HS-5 (cell line): Measurements from ENCODE around the gene KLK11.

Experiments
- DNase-seq: peaks from one replicate; pipeline ENCODE4 v3.0.0-alpha.2; 2012; ENCODE audit warnings: low read depth

Gene KLK11, protein sequence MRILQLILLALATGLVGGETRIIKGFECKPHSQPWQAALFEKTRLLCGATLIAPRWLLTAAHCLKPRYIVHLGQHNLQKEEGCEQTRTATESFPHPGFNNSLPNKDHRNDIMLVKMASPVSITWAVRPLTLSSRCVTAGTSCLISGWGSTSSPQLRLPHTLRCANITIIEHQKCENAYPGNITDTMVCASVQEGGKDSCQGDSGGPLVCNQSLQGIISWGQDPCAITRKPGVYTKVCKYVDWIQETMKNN

DNA sequence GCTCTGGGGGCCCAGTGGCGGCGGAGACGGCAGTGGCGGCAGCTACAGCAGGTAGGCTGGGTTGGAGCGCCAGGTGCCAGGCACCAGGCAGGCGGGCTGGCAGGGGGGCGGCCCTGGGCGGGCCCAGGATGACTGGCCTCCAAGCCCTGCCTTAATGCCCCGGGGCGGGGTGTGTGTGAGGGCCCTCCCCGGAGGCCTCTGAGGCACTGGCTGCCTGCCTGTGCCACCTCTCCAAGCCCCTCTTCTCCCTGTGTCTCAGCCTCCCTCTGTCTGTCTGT, at the start of gene KLK11:
KLK11 (minus strand) TSS at position 63 of the 278 bp plus-strand sequence. CDS start 985 bp downstream, outside the sequence.
- DNase-seq: no peak

DNA sequence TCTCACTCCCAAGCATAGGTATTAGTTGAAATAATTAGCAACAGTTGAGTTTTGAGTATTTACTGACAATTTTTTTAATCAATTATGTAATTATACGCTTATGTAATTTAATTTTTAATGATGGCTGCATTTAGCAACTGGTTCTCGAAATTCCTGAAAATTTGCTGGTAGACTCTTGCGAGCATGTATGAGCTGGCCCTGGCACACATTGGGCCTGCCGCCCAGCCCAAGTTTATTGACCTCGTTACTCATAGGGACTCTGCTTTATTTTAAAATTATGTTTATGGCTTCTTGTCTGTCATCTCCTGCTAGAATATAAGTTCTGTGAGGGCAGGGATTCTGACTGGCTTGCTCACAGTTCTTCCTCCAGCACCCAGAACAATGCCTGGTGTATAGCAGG, 49.6 kb upstream of the KLK11 start:
- no peak for DNase-seq

DNA sequence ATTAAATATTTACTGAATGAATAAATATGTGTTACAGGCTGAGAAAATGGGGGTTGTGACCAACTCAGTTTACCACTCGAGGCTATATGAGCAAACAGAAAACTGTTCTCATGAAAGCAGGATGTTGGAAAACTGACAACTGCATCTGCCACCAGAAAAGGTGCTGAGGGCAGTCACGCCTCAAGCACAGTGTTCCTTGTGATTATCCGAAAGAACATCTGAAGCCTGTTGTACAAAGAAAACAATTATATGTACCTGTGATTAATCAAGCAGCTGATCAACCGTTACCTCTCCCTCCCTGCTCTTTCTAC, 44.6 kb upstream of the KLK11 start:
- no peak for DNase-seq

DNA sequence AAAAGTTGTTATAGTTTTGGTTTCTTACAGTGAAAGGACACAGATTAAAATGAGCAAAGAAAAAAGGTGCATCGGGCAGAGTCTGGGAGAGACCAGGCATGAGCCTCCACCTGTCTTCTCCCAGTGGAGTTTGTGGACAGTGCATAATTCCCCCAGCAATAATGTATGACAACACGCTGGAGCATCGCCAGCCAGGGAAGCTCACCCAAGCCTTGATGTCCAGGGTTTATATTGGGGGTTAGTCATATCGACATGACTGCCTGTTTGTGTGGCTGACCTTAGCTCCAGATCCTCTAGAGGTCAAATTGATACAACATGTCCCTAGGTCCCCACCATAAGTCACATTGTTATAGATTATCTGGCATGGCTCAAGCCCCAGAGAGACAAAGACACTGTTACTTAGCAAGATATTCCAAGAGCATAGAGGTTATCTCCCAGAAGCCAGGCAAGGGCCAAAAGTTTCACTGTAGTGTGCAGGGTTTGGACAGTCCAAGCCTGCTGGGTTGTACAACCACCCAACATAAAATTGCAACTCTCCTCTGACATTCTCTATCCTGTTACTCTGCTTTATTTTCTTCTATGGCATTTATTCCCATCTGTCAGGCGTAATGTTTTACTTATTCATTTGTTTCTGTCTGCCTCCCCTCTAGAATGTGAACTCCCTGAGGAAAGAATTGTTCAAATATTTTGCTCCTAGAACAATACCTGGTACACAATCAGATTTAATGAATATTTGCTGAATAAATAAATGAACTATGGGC, 44.1 kb upstream of the KLK11 start:
- DNase-seq: no peak

DNA sequence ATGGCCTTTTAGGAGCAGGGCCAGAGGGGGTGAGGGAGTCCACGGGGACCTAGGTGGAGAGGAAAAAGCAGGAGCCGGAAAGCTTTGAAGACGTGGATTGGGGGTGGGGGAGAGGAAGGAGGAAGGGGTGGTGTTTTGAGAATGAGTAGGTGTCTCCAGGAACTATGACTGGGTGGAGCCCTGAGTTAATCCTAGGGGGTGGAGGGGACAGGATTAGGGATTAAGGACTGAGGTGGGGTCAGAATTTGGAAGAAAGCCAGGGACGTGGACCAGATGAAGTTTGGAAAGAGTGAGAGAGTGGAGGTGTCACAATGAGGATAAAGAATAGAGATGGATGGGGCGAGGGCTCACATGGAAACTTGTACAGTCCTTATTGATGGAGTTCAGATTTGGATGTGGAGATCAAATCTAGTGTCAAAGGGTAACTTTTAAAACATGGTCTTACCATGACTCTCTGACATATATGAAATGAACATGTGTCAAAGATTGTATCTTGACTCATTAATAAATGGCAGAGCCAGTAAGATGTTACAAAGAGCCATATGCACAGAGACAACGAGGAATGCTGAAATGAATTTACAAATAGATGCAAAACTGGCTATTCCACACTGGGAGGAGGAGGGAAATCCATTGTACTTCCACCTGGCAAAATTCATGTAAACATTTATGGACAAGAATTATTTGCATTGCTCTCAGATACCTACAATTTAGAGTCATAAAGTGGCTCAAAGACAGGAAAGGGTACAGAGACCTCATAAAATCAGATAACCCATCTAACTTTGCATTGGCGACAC, 40.2 kb upstream of the KLK11 start:
- no peak for DNase-seq

DNA sequence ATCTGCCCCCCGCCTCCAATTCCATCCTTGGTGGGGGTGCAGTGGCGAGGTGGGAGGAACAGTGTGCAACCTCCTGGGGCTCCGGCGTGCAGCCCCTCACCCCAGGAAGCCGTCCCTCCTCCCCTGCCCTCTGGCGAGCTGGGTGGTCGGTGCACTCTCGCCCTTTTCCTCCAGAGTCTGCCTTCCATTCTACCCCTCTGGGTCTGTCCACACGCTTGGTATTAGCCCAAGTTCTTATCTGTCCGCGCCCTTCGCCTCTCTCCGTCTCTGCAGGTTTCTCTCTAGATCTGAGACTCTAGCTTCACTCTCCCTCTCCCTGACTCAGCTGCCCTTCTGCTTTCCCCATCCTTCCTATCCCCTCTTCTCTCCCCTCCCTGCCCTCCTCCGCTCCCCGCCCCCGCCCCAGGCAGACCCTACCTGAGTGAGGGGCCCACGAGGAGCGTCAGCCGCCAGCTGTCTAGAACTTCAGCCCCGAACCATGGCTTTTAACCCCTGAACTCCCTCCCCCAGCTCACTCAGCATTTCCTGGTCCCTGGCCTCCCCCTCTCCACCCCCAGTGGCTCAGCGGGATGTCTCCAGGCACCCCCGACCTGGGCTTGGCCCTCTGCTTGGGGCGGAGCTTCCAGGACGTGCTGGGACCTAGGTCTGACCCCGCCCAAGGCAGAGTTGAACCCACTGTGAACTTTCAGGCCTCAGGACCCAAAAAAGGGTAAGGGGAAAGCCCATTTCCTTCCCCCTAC, 39.0 kb upstream of the KLK11 start:
- DNase-seq: no peak

DNA sequence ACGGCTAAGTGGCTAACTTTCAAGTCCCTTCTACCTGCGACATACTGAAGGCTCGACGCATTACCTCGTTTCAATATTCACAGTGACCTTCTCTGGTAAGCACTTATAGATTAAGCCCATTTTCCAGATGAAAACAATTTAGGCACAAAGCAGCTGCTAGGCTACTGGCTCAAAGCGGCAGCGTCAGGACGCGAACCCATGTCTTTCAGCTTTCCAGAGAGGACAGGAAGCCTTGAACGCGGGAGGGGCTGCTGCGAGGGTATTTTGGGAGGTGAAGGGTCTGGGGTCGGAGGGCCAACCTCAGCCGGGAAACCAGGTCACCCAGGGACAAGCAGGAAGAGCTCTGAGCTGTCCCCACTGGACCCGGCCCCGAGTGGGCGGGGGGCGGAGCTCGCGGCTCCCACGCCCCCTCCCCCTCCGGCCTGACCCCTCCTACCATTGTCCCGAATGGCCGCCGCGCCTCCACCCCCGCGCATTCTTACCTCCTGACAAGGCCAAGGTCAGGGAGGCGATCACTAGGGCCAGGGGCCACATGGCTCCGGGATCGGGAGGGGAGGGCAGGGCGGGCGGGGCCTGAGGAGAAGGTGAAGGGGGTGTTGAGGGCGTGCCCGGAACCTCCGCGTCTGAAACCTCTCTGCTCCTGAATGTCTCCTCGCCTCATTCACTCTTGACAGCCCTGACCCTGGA, 38.3 kb upstream of the KLK11 start, which contains the start of gene KLK13:
KLK13 (minus strand) TSS at position 559 of the 687 bp plus-strand sequence; CDS start at position 534, 25 bp downstream.
- no peak for DNase-seq

DNA sequence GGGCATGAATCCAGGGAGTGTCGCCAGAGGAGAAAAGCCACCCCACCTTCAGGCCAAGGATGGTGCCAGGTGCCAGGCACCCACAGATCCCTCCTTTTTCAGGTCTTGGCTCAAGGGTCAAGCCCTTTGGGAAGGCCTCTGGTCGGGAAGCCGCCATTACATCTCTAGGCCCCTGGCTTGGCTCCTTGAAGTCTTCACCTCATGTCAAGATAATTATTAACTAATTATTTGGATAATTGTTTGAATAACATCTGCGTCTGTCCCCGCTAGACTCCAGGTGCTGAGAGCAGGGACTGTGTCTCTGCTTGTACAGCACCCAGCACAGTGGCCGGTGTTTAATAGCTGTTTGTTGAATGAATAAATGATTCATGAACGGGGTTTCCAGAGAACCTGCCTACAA, 37.2 kb upstream of the KLK11 start:
- no peak for DNase-seq

DNA sequence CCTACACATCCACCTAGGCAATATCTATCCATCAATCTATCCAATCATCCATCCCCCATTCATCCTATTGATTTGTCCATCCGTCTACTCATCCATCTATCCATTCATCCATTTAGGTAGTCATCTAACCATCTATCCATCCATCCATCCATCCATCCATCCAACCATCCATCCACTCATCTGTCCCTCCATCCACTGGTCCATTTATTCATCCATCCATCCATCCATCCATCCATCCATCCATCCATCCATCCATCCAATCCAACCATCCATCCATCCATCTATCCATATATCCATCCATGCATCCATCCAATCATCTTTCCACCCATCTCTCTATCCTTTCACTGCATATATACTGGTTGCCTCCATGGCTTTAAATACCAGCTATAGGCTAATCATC, 34.6 kb upstream of the KLK11 start:
- no peak for DNase-seq

DNA sequence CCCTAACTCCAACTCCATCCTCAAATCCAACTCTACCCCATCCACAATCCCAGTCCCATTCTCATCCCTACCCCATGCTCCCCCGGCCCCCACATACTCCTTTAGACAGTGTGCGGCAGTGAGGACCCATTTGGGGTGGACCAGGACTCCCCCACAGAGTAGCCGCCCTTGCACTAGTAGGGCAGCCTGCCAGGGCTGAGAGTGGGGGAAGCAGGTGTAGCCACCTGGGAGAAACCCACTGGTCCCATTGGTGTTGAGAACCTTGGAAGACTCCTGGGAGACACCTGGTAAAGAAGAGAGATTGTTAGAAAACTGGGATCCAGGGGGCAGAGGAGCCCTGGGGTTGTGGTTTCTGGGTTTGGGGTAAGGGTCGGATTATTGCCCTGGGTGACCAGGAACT, 33.9 kb upstream of the KLK11 start:
- no peak for DNase-seq

DNA sequence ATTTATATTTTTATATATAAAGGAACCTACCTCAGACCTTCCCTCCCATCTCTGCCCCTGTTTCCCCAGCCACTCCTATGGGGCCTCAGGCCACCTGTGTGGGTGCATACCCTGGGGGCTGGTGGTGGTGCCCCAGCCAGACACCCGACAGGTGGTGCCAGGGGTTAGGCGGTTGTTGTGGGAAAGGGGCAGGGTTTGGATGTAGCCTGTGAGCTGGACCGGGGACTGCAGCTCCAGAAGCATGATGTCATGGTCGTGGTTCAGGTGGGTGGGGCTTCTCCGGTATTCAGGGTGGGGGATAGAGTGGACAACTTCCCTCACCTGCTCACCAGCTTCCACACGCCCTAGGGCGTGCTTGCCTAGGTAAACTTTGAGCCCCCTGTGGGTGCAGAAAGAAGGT, 33.3 kb upstream of the KLK11 start:
- no peak for DNase-seq

DNA sequence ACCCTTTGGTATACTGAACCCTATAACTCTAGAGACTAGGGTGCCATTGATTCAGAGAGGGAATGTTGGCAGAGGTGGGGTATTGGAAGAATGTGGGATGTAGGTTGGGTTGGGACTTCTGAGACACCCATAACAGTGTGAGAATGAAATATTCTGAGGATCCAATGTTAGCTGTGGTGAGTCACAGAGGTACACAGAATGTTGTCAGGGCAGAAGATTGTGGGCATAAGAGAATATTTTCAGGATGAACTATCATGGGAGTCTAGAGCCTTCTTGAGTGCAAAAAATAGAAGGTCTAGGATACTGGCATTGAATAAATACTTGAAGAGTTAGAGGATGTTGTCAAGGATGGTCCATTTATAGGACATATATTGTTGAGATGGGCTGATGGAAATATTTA, 29.4 kb upstream of the KLK11 start:
- no peak for DNase-seq

DNA sequence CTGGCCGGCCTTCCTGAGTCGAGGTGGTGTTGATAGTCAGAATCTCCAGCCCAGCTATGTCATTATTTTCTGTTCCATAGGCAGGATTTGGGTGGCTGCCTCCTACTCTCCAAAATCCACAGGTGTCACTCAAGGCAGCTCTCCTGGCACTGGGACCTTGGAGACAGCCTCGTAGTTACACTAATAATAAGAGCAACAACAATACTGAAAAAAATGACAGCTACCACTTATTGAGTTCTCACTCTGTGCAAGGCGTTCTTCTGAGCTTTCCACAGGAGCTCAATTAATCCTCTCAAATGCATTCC, 20.6 kb upstream of the KLK11 start:
- DNase-seq: no peak

DNA sequence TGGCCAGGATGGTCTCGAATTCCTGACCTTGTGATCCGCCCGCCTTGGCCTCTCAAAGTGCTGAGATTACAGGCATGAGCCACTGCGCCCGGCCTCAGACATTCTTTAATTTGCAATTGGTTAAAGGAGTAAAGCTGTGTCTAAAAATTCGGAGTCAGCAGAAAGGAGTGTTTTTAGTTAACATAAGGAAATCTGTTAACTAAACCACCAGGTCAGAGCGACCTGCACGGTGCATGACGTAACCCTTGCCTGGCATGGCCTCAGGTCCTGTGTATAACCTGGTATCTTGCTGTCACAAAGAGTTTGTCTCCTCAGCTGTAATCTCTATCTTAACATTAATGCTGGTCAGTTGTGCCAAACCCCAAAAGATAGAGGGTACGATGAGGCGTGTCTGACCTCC, 17.9 kb upstream of the KLK11 start:
- DNase-seq: no peak

DNA sequence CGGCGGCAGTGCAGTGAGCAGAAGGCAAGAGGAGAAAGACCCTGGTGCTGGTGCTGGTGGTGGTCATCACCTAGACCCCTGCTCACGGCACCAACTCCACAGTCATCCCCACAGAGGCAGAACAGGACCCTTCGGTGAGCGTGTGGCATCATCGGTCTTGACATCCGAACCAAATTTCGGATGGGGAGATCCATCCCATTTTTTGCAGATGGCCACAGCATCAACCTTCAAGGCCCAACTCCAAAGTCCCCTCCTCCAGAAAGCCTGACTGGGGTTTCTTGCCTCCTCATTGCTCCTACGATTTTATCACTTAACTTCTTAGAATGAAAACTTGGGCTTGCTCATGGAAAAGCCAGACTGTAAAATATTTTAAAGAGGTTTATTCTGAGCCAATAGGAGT, 17.1 kb upstream of the KLK11 start:
- no peak for DNase-seq

DNA sequence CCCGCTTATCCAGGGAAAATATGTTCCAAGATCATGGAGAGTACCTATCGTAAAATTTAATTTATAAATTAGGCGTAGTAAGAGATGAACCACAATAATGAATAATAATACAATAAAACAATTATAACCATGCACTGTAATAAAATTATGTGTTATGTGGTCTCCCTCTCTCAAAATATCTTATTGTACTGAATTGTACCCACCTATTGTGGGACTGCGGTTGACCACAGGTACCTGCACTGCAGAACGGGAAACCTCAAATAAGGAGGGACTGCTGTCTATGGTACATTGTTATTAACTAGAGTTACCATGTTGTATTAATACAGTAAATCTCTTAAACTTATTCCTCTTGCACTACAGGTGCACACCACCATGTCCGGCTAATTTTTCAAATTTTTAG, 13.7 kb upstream of the KLK11 start:
- no peak for DNase-seq

DNA sequence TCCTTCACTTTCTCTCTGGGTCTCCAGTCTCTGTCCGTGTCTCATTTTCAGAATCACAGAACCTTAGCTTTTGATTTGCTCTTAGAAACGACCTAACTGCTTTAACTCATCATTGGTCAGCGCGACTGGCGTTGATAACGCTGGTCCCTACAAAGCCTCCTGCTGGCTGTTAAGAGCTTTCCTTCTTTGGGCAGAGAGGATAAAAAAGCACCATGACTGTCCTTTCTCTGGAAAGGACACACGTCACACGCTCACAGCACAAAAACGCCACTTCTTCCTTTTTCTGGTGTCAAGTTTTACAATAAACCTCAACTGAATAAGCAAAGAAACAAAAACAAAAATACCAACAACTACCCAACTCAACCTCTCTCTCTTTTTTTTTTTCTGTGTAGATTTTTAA, 10.1 kb upstream of the KLK11 start:
- no peak for DNase-seq

DNA sequence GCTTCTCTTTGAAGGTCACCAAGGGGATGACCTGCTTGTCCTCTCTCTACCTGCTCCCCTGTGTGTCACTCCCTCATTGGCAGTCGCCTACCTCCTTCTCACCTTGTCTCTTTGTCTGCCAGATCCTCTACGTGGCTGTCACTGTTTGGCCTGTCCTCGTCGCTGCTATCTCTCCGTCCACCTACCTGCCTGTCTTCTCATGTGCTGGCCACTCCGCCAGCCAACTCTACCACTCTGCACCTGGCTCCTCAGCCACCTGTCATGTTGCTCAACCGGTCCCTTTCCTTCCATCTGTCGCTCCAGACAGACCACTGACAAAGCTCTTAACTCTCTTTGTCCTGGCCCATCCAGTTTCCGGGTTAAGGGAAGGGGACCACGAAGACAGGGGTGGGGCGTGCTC, 8.3 kb upstream of the KLK11 start, which contains the start of gene KLK12:
KLK12 (minus strand) TSS at position 299 of the 400 bp plus-strand sequence. CDS start 381 bp downstream, outside the sequence.
- DNase-seq: no peak

DNA sequence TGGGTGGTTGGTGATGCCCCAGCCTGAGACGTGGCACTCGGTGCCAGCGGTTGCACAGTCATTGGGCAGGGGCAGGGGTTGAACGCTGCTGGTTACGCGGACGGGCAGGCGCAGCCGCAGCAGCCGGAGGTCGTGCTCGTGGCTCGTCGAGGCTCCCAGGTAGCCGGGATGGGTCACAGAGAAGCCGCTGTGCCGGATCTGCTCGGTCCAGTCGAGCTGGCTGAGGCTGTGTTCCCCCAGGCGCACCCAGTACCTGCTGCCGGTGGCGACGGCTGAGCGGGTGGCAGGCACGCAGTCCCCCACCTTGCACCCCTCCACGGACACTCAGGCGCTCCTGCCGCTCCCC, 5.4 kb upstream of the KLK11 start:
- DNase-seq: no peak

DNA sequence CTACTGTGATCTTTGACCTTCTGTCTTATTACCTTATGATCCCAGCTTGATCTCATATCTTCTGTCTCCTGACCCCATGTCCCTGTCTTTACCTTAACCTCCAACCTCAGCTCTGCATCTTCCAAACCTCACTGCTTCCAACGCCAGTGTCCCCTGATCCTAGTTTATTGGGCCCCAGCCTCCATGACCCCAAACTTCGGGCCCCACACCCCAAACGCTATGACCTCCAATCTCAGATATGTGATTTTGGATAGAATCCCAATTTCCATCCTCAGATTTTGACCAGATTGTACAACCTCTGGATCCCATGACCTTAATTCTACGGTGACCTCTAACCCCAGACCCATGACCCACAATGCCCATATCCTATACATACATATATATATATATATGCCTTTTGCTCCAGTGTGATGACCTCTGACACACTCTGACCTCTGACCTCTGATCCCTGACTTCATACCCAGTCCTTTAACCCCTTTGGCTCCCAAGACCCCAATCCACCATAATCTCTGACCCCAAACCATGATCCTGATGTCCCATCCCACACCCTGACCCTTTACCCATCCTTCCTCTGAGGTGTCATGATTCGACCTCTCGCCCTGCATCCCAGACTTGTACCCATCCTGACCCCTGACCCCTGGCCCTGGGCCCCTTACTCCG, 4.9 kb upstream of the KLK11 start:
- DNase-seq: no peak

DNA sequence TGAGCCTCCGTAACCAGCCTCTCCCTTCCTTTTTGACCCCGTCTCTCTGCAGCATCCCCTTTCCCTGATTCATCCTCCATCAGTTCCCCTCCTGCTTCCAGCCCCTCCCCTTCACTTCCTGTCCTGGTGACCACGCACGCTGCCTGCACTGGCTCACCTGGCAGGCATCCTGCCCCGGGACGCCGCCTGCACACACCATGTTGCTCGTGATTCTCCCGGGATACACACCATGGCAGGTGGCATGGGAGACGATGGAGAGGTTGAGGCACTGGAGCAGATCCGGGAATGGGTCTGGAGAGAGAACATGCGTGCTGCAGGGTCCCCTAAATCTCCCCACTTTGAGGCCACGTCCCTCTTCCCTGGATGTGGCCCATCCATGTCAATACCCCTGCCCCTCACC, 4.2 kb upstream of the KLK11 start:
- DNase-seq: no peak

DNA sequence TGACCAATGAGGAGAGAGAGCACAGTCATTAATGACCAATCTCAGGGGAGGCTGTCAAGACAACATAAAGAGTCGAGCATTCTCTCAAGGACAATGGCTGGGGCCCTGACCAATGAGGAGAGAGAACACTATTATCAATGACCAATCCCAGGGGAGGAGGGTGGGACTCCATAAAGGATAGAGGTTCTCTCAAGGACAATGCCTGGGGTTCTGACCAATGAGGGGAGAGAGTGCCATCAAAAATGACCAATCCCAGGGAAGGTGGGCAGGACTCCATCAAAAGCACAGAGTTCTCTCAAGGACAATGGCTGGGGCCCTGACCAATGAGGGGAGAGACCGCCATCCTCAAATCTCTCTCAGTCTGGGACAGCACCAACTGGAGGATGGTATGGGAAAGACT, 3.3 kb upstream of the KLK11 start:
- no peak for DNase-seq
